ENCODE results near the gene MYH16.
"Not testable (repeated sequence)": the region's sequence is repeated elsewhere in the genome, so short reads cannot be mapped to it uniquely, and the experiment has no call there.

The MYH16 gene

GRCh38 chr7:99312316-99313203 lies 39.9 kb downstream of the MYH16 start:
- CTCF ChIA-PET: interaction anchor here (0.7 to 8.6 kb wide), 13 partner anchors 8 to 281 kb away, joined by 3 to 98 read pairs (median 4); no protein-coding TSS in a partner anchor
- H3K4me1 ChIP-seq (ENCODE audit: control extremely low read depth in 1 of 4, control insufficient read depth in 4 of 4, insufficient read depth in 4 of 4, low read length in 3 of 4): no peaks in the 10 kb centered on the region
- H3K27me3 ChIP-seq (replicated peaks in 2 of 5; ENCODE audit: control insufficient read depth in 4 of 5, insufficient read depth in 5 of 5, low read length in 4 of 5): no peaks in the 10 kb centered on the region
- 61% methylated on average over 13 of the region's 16 CpGs for WGBS (ENCODE audit: insufficient coverage)
- POLR2A ChIA-PET: no interaction called here
- peak overlapping the region in 1 of 7 experiments; percentile 57 for H3K4me3 ChIP-seq (ENCODE audit: control insufficient read depth in 1 of 7, extremely low read depth in 1 of 7, insufficient read depth in 4 of 7, low read depth in 2 of 7, low read length in 6 of 7)
- DNase-seq: peak; percentile 55 to 79 (median 69)
- no peak overlapping the region for H3K27ac ChIP-seq (ENCODE audit: insufficient read depth in 1 of 2, low read depth in 1 of 2, low read length in 2 of 2, poor library complexity in 1 of 2, severe bottlenecking in 2 of 2)
- peaks cover 0 to 9% (median 0%) of the 10 kb centered on the region in 5 experiments for H3K9me3 ChIP-seq (ENCODE audit: control extremely low read depth in 1 of 5, control insufficient read depth in 4 of 5, insufficient read depth in 2 of 5, low read depth in 1 of 5, low read length in 4 of 5)
- no peaks in the 10 kb centered on the region for H3K36me3 ChIP-seq (ENCODE audit: control insufficient read depth in 4 of 4, insufficient read depth in 4 of 4, low read length in 3 of 4)

GRCh38 chr7:99313204-99313573 lies 40.5 kb downstream of the MYH16 start:
- ChIA-PET CTCF (interaction anchor here (0.7 to 8.6 kb wide), 13 partner anchors 10 to 287 kb away, joined by 3 to 98 read pairs (median 4); no protein-coding TSS in a partner anchor), POLR2A (no interaction called here)
- Histone ChIP-seq H3K36me3 (ENCODE audit: control insufficient read depth in 4 of 4, insufficient read depth in 4 of 4, low read length in 3 of 4) (no peaks in the 10 kb centered on the region), H3K4me3 (ENCODE audit: control insufficient read depth in 1 of 7, extremely low read depth in 1 of 7, insufficient read depth in 4 of 7, low read depth in 2 of 7, low read length in 6 of 7) (peak overlapping the region in 1 of 7 experiments; percentile 57), H3K27ac (ENCODE audit: insufficient read depth in 1 of 2, low read depth in 1 of 2, low read length in 2 of 2, poor library complexity in 1 of 2, severe bottlenecking in 2 of 2) (no peak overlapping the region), H3K4me1 (ENCODE audit: control extremely low read depth in 1 of 4, control insufficient read depth in 4 of 4, insufficient read depth in 4 of 4, low read length in 3 of 4) (no peaks in the 10 kb centered on the region), H3K9me3 (ENCODE audit: control extremely low read depth in 1 of 5, control insufficient read depth in 4 of 5, insufficient read depth in 2 of 5, low read depth in 1 of 5, low read length in 4 of 5) (peaks cover 0 to 9% (median 0%) of the 10 kb centered on the region in 5 experiments), H3K27me3 (replicated peaks in 2 of 5; ENCODE audit: control insufficient read depth in 4 of 5, insufficient read depth in 5 of 5, low read length in 4 of 5) (no peaks in the 10 kb centered on the region)
- WGBS (ENCODE audit: insufficient coverage): 100% methylated on average over 1 of the region's 1 CpG
- peak in 2 of 3 donors; percentile 22 to 34 for DNase-seq

GRCh38 chr7:99314504-99314903 lies 41.9 kb downstream of the MYH16 start:
- no peak overlapping the region for H3K4me3 ChIP-seq (ENCODE audit: control insufficient read depth in 1 of 7, extremely low read depth in 1 of 7, insufficient read depth in 4 of 7, low read depth in 2 of 7, low read length in 6 of 7)
- H3K27ac ChIP-seq (ENCODE audit: insufficient read depth in 1 of 2, low read depth in 1 of 2, low read length in 2 of 2, poor library complexity in 1 of 2, severe bottlenecking in 2 of 2): no peak overlapping the region
- H3K27me3 ChIP-seq (replicated peaks in 2 of 5; ENCODE audit: control insufficient read depth in 4 of 5, insufficient read depth in 5 of 5, low read length in 4 of 5): no peaks in the 10 kb centered on the region
- DNase-seq: no peak
- POLR2A ChIA-PET: no interaction called here
- WGBS (ENCODE audit: insufficient coverage): 94% methylated on average over 6 of the region's 7 CpGs
- CTCF ChIA-PET: interaction anchor here (0.8 to 8.6 kb wide), 7 partner anchors 9 to 288 kb away, joined by 3 to 98 read pairs (median 4); no protein-coding TSS in a partner anchor
- H3K4me1 ChIP-seq (ENCODE audit: control extremely low read depth in 1 of 4, control insufficient read depth in 4 of 4, insufficient read depth in 4 of 4, low read length in 3 of 4): no peaks in the 10 kb centered on the region
- peaks cover 0 to 8% (median 0%) of the 10 kb centered on the region in 5 experiments for H3K9me3 ChIP-seq (ENCODE audit: control extremely low read depth in 1 of 5, control insufficient read depth in 4 of 5, insufficient read depth in 2 of 5, low read depth in 1 of 5, low read length in 4 of 5)
- H3K36me3 ChIP-seq (ENCODE audit: control insufficient read depth in 4 of 4, insufficient read depth in 4 of 4, low read length in 3 of 4): no peaks in the 10 kb centered on the region

DNA sequence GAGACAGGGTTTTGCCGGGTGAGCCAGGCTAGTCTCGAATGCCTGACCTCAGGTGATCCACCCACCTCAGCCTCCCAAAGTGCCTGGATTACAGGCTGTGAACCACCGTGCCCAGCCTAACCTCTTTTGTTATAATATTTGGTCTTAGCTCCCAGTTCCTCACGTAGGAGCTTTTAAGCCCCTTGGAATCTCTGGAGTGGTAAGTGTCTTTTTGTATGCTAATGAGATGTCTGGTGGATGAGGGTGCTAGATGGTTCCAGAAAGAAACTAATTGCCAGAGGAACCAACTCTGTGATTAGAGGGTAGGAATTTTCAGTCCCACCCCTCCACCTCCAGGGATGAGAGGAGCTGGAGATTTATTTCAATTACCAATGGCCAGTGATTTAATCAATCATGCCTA lies 47.7 kb downstream of the MYH16 start:
- Histone ChIP-seq H3K27me3 (replicated peaks in 2 of 5; ENCODE audit: control insufficient read depth in 4 of 5, insufficient read depth in 5 of 5, low read length in 4 of 5) (no peaks in the 10 kb centered on the region), H3K9me3 (ENCODE audit: control extremely low read depth in 1 of 5, control insufficient read depth in 4 of 5, insufficient read depth in 2 of 5, low read depth in 1 of 5, low read length in 4 of 5) (no peaks in the 10 kb centered on the region), H3K36me3 (ENCODE audit: control insufficient read depth in 4 of 4, insufficient read depth in 4 of 4, low read length in 3 of 4) (no peaks in the 10 kb centered on the region), H3K4me3 (ENCODE audit: control insufficient read depth in 1 of 7, extremely low read depth in 1 of 7, insufficient read depth in 4 of 7, low read depth in 2 of 7, low read length in 6 of 7) (no peak overlapping the region), H3K4me1 (ENCODE audit: control extremely low read depth in 1 of 4, control insufficient read depth in 4 of 4, insufficient read depth in 4 of 4, low read length in 3 of 4) (peaks cover 0 to 9% (median 8%) of the 10 kb centered on the region in 4 experiments), H3K27ac (ENCODE audit: insufficient read depth in 1 of 2, low read depth in 1 of 2, low read length in 2 of 2, poor library complexity in 1 of 2, severe bottlenecking in 2 of 2) (no peak overlapping the region)
- POLR2A ChIA-PET: interaction anchor here (0.5 kb wide), 1 partner anchor 458 kb away, joined by 3 read pairs; no protein-coding TSS in a partner anchor
- WGBS (ENCODE audit: insufficient coverage): no CpG with 5 or more reads among the region's 4 CpGs
- DNase-seq: no peak
- CTCF ChIA-PET: interaction anchor here (0.8 to 2.4 kb wide), 6 partner anchors 9 to 324 kb away, joined by 3 to 13 read pairs (median 3); no protein-coding TSS in a partner anchor

DNA sequence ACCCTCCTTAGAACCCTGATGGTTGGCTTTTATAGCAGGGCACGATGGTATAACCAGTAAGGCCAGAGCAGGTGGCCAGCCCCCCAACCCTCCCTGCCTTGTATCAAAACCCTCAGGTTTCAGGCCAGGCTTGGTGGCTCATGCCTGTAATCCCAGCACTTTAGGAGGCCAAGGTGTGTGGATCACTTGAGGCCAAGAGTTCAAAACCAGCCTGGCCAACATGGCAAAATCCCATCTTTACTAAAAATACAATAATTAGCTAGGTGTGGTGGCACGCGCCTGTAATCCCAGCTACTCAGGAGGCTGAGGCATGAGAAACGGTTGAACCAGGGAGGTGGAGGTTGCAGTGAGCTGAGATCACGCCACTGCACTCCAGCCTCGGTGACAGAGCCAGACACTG lies 50.0 kb downstream of the MYH16 start:
- H3K4me3 ChIP-seq (ENCODE audit: control insufficient read depth in 1 of 7, extremely low read depth in 1 of 7, insufficient read depth in 4 of 7, low read depth in 2 of 7, low read length in 6 of 7); H3K9me3 ChIP-seq (ENCODE audit: control extremely low read depth in 1 of 5, control insufficient read depth in 4 of 5, insufficient read depth in 2 of 5, low read depth in 1 of 5, low read length in 4 of 5); POLR2A ChIA-PET; H3K27ac ChIP-seq (ENCODE audit: insufficient read depth in 1 of 2, low read depth in 1 of 2, low read length in 2 of 2, poor library complexity in 1 of 2, severe bottlenecking in 2 of 2); H3K36me3 ChIP-seq (ENCODE audit: control insufficient read depth in 4 of 4, insufficient read depth in 4 of 4, low read length in 3 of 4); DNase-seq; H3K27me3 ChIP-seq (replicated peaks in 2 of 5; ENCODE audit: control insufficient read depth in 4 of 5, insufficient read depth in 5 of 5, low read length in 4 of 5): not testable (repeated sequence)
- WGBS (ENCODE audit: insufficient coverage): 97% methylated on average over 6 of the region's 6 CpGs
- CTCF ChIA-PET: interaction anchor here (1.0 to 1.2 kb wide), 2 partner anchors 12 to 282 kb away, joined by 3 to 5 read pairs; no protein-coding TSS in a partner anchor
- H3K4me1 ChIP-seq (ENCODE audit: control extremely low read depth in 1 of 4, control insufficient read depth in 4 of 4, insufficient read depth in 4 of 4, low read length in 3 of 4): peaks cover 7 to 26% (median 22%) of the 10 kb centered on the region in 4 experiments

GRCh38 chr7:99324559-99324958 lies 51.9 kb downstream of the MYH16 start:
- Histone ChIP-seq H3K36me3 (ENCODE audit: control insufficient read depth in 4 of 4, insufficient read depth in 4 of 4, low read length in 3 of 4) (no peaks in the 10 kb centered on the region), H3K9me3 (ENCODE audit: control extremely low read depth in 1 of 5, control insufficient read depth in 4 of 5, insufficient read depth in 2 of 5, low read depth in 1 of 5, low read length in 4 of 5) (no peaks in the 10 kb centered on the region), H3K4me1 (ENCODE audit: control extremely low read depth in 1 of 4, control insufficient read depth in 4 of 4, insufficient read depth in 4 of 4, low read length in 3 of 4) (peaks cover 7 to 28% (median 26%) of the 10 kb centered on the region in 4 experiments), H3K4me3 (ENCODE audit: control insufficient read depth in 1 of 7, extremely low read depth in 1 of 7, insufficient read depth in 4 of 7, low read depth in 2 of 7, low read length in 6 of 7) (peak overlapping the region in 2 of 7 experiments; percentile 98 to 99), H3K27ac (ENCODE audit: insufficient read depth in 1 of 2, low read depth in 1 of 2, low read length in 2 of 2, poor library complexity in 1 of 2, severe bottlenecking in 2 of 2) (no peak overlapping the region), H3K27me3 (replicated peaks in 2 of 5; ENCODE audit: control insufficient read depth in 4 of 5, insufficient read depth in 5 of 5, low read length in 4 of 5) (no peaks in the 10 kb centered on the region)
- 98% methylated on average over 5 of the region's 14 CpGs for WGBS (ENCODE audit: insufficient coverage)
- no peak for DNase-seq
- POLR2A ChIA-PET: no interaction called here
- CTCF ChIA-PET: no interaction called here

DNA sequence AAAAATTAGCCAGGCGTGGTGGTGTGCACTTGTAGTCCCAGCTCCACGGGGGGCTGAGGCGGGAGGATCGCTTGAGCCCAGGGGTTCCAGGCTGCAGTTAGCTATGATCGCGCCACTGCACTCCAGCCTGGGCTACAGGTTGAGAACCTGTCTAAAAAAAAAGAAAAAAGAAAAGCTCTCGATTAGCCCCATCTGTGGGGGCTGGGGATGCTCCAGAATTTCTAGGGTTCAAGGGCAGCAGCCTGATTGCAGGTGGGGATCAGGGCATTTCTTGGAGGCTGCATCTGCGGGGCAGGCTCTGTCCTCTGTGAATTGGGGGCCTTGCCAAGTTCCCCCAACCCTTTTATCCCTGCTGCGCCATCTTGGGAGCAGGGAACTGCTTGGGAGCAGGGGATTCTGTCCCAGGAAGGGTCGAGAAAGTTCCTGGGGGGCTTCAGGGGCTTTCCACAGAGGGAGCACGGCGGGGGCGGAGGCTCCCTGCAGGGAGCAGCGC lies 52.4 kb downstream of the MYH16 start:
- POLR2A ChIA-PET: no interaction called here
- Histone ChIP-seq H3K27ac (ENCODE audit: insufficient read depth in 1 of 2, low read depth in 1 of 2, low read length in 2 of 2, poor library complexity in 1 of 2, severe bottlenecking in 2 of 2) (peak overlapping the region; percentile 78 to 88), H3K4me1 (ENCODE audit: control extremely low read depth in 1 of 4, control insufficient read depth in 4 of 4, insufficient read depth in 4 of 4, low read length in 3 of 4) (peaks cover 7 to 32% (median 28%) of the 10 kb centered on the region in 4 experiments), H3K27me3 (replicated peaks in 2 of 5; ENCODE audit: control insufficient read depth in 4 of 5, insufficient read depth in 5 of 5, low read length in 4 of 5) (no peaks in the 10 kb centered on the region), H3K4me3 (ENCODE audit: control insufficient read depth in 1 of 7, extremely low read depth in 1 of 7, insufficient read depth in 4 of 7, low read depth in 2 of 7, low read length in 6 of 7) (peak overlapping the region; percentile 84 to 99 (median 98)), H3K9me3 (ENCODE audit: control extremely low read depth in 1 of 5, control insufficient read depth in 4 of 5, insufficient read depth in 2 of 5, low read depth in 1 of 5, low read length in 4 of 5) (no peaks in the 10 kb centered on the region), H3K36me3 (ENCODE audit: control insufficient read depth in 4 of 4, insufficient read depth in 4 of 4, low read length in 3 of 4) (no peaks in the 10 kb centered on the region)
- no peak for DNase-seq
- CTCF ChIA-PET: no interaction called here
- WGBS (ENCODE audit: insufficient coverage): 29% methylated on average over 12 of the region's 14 CpGs

Data from common myeloid progenitor, CD34-positive (primary cell).